ENCODE measurements around the gene ADK. TPM values are rescaled to one million over a fixed set of nuclear protein-coding genes. Genes with fewer than 3 reads are reported as not detected.

ADK gene
- total RNA-seq, 4 donors from 2014 or later: 42.3 to 46.3 (median 42.9) TPM

DNA sequence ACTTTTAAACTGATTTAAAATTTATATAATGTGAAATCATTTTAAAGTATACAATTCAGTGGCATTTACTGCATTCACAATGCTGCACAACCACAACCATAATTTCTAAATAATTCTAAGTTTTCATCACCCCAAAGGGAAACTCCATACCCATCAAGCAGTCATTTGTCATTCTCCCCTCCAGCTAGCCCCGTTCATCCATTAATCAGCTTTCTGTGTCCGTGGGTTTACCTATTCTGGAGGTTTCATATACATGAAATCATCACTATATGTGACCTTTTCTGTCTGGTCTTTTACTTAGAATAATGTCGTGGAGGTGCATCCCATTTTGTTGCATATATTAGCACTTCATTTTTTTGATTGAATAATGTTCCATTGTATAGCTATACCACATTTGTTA is 214.1 kb downstream of the ADK start:
- TF ChIP-seq, protein P1, sequence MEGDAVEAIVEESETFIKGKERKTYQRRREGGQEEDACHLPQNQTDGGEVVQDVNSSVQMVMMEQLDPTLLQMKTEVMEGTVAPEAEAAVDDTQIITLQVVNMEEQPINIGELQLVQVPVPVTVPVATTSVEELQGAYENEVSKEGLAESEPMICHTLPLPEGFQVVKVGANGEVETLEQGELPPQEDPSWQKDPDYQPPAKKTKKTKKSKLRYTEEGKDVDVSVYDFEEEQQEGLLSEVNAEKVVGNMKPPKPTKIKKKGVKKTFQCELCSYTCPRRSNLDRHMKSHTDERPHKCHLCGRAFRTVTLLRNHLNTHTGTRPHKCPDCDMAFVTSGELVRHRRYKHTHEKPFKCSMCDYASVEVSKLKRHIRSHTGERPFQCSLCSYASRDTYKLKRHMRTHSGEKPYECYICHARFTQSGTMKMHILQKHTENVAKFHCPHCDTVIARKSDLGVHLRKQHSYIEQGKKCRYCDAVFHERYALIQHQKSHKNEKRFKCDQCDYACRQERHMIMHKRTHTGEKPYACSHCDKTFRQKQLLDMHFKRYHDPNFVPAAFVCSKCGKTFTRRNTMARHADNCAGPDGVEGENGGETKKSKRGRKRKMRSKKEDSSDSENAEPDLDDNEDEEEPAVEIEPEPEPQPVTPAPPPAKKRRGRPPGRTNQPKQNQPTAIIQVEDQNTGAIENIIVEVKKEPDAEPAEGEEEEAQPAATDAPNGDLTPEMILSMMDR (IDR thresholded peaks at IDR 0.05): no peak
- TF ChIP-seq POLR2A (IDR thresholded peaks at IDR 0.05): no peak

DNA sequence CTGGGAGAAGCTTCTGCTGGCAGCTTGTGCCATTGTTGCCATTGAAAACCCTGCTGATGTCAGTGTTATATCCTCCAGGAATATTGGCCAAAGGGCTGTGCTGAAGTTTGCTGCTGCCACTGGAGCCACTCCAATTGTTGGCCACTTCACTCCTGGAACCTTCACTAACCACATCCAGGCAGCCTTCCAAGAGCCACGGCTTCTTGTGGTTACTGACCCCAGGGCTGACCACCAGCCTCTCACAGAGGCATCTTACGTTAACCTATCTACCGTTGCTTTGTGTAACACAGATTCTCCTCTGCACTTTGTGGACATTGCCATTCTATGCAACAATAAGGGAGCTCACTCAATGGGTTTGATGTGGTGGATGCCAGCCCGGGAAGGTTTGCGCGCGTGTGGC is 220.7 kb downstream of the ADK start:
- no peak for DNase-seq (ENCODE audit: low spot score in 2 of 2)
- no peak overlapping the region for H3K4me3 ChIP-seq (ENCODE audit: low read depth, poor library complexity, severe bottlenecking)
- intact Hi-C loops (cut with DNase I; ENCODE audit: low total_unique reads): no loop called here
- 94 to 97% methylated on average over 7 of the region's 7 CpGs for WGBS, 2 donors
- TF ChIP-seq, protein P1 (IDR thresholded peaks at IDR 0.05): no peak
- TF ChIP-seq POLR2A (IDR thresholded peaks at IDR 0.05): no peak

More for the DNA sequence above, 214.1 kb downstream of the ADK start:
- no peak overlapping the region for H3K4me3 ChIP-seq (ENCODE audit: low read depth, poor library complexity, severe bottlenecking)
- intact Hi-C loops (cut with DNase I; ENCODE audit: low total_unique reads): no loop called here
- 90 to 91% methylated on average over 3 of the region's 3 CpGs for WGBS, 2 donors
- no peak for DNase-seq (ENCODE audit: low spot score in 2 of 2)

DNA sequence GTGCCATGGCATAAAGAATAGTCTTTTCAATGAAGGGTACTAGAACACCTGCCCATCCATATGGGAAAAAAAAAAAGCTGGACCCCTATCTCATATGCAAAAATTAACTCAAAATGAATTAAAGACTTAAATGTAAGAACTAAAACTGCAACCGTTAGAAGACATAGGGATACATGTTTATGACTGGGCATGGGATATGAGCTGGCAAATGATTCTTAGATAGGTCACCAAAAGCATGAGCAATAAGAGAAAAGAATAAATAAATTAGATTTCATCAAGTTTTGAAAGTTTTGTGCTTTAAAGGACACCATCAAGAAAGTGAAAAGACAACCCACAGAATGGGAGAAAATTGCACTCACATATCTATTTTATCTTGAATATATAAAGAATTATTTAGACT is 222.0 kb downstream of the ADK start:
- intact Hi-C loops (cut with DNase I; ENCODE audit: low total_unique reads): no loop called here
- TF ChIP-seq, protein P1 (IDR thresholded peaks at IDR 0.05): no peak
- TF ChIP-seq POLR2A (IDR thresholded peaks at IDR 0.05): no peak
- 97% methylated on average over 1 of the region's 1 CpG for WGBS, 2 donors
- DNase-seq (ENCODE audit: low spot score in 2 of 2): no peak
- H3K4me3 ChIP-seq (ENCODE audit: low read depth, poor library complexity, severe bottlenecking): no peak overlapping the region

DNA sequence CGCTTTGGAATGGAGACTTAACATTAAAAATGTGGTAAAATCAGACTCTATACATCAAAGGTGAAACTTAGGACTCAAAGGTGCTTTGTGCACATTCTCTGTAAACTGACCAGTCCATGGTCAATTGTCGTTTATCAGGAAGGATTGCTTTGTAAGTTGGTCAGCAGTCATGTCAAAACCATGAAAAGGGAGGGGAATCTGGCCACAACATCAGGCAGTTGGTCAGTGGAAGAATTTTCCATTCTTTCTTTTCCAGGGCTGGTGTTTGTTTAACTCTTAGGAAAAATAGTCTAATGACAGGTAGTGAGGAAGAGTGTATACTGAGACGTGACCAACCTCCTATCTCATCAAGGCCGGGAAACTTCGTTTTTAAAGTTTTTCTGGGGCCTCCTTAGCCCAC is 226.5 kb downstream of the ADK start:
- H3K4me3 ChIP-seq (ENCODE audit: low read depth, poor library complexity, severe bottlenecking): no peak overlapping the region
- no peak for DNase-seq (ENCODE audit: low spot score in 2 of 2)
- intact Hi-C loops (cut with DNase I; ENCODE audit: low total_unique reads): loop anchor here (5.0 kb wide), 1 partner anchor 1380 kb away; no protein-coding TSS in a partner anchor
- no peak for TF ChIP-seq POLR2A (IDR thresholded peaks at IDR 0.05)
- TF ChIP-seq, protein P1 (IDR thresholded peaks at IDR 0.05): no peak
- 92 to 93% methylated on average over 5 of the region's 5 CpGs for WGBS, 2 donors

DNA sequence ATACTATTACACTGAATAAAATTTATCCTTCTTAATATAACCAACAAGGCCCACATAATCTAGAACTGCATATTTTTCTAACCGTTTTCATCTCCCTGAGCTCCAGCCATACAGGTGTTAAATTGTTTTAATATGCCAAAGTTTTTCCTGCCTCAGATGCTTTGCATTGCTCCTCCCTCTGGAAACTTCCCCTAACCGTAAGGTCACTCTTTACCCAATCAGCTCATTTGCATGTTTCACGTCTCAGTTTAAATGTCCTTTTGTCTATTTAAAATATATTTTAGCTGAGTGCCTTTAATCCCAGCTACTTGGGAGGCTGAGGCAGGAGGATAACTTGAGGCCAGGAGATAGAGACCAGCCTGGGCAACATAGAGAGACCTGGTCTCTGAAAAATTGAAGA is 228.5 kb downstream of the ADK start:
- intact Hi-C loops (cut with DNase I; ENCODE audit: low total_unique reads): loop anchor here (5.0 kb wide), 1 partner anchor 1378 kb away; no protein-coding TSS in a partner anchor
- no peak for TF ChIP-seq POLR2A (IDR thresholded peaks at IDR 0.05)
- TF ChIP-seq, protein P1 (IDR thresholded peaks at IDR 0.05): no peak
- no peak for DNase-seq (ENCODE audit: low spot score in 2 of 2)
- no peak overlapping the region for H3K4me3 ChIP-seq (ENCODE audit: low read depth, poor library complexity, severe bottlenecking)
- WGBS, 2 donors: 90 to 92% methylated on average over 3 of the region's 3 CpGs

DNA sequence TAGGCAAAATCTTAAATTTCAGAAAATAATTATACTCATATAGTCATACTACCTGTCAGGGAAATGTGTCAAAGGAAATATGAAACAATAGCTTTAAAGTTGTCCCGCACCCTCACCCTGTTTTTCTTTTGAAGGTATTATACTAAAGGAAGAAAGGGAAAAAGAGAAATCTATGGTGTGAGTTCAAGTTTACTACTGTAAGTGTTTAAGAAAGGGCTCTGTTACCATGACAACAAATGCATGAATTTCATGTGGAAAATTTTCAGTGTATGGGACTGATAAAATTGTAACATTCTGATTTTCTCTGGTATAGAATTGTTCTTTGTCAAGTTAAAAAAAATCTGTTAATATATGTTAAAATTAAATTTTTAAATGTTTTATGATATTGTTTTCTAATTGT is 229.8 kb downstream of the ADK start:
- intact Hi-C loops (cut with DNase I; ENCODE audit: low total_unique reads): loop anchor here (10.0 kb wide), 1 partner anchor 546 kb away; no protein-coding TSS in a partner anchor
- no peak overlapping the region for H3K4me3 ChIP-seq (ENCODE audit: low read depth, poor library complexity, severe bottlenecking)

More for the DNA sequence above, 229.8 kb downstream of the ADK start:
- WGBS, 2 donors: 87 to 98% methylated on average over 1 of the region's 1 CpG
- TF ChIP-seq, protein P1 (IDR thresholded peaks at IDR 0.05): no peak
- no peak for TF ChIP-seq POLR2A (IDR thresholded peaks at IDR 0.05)
- DNase-seq (ENCODE audit: low spot score in 2 of 2): no peak

All from lower leg skin (tissue), 4 donors.